H9 (cell line): ENCODE measurements around the gene MYL11. TPM values are rescaled to one million over a fixed set of nuclear protein-coding genes. Genes with fewer than 3 reads are reported as not detected.

Experiments used
- DNase-seq: peaks from one replicate; pipeline ENCODE4 v3.0.0-alpha.2; 2017
- H2AFZ ChIP-seq: one replicate; pipeline ENCODE4 v1.6.1; 2013; ENCODE audit warnings: mild to moderate bottlenecking, low read length, control low read depth, moderate library complexity
- H2AK5ac ChIP-seq: 2 replicates; pipeline ENCODE4 v1.6.1; 2013; ENCODE audit warnings: low read length, control low read depth, mixed read lengths; ENCODE audit not compliant: insufficient read length
- H2BK120ac ChIP-seq: one replicate; pipeline ENCODE4 v1.6.1; 2013; ENCODE audit warnings: low read depth, mild to moderate bottlenecking, low read length, control low read depth, inconsistent platforms; ENCODE audit not compliant: poor library complexity, severe bottlenecking
- H2BK12ac ChIP-seq: 2 replicates; pipeline ENCODE4 v1.6.1; 2013; ENCODE audit warnings: low read length, control low read depth, mixed read lengths, low read depth; ENCODE audit not compliant: insufficient read length
- H2BK15ac ChIP-seq: 2 replicates; pipeline ENCODE4 v1.6.1; 2013; ENCODE audit warnings: low read depth, low read length, control low read depth
- H2BK20ac ChIP-seq: one replicate; pipeline ENCODE4 v1.6.1; 2013; ENCODE audit warnings: low read depth, mild to moderate bottlenecking, low read length, control low read depth, inconsistent platforms; ENCODE audit not compliant: poor library complexity, severe bottlenecking
- H2BK5ac ChIP-seq: 2 replicates; pipeline ENCODE4 v1.6.1; 2013; ENCODE audit warnings: low read length, control low read depth, mixed read lengths; ENCODE audit not compliant: insufficient read length
- H3K14ac ChIP-seq: 2 replicates; pipeline ENCODE4 v1.6.1; 2013; ENCODE audit warnings: low read length, control low read depth; ENCODE audit not compliant: insufficient read depth
- H3K18ac ChIP-seq: 2 replicates; pipeline ENCODE4 v1.6.1; 2013; ENCODE audit warnings: low read depth, mild to moderate bottlenecking, mixed read lengths, low read length, control low read depth; ENCODE audit not compliant: insufficient read length
- H3K23ac ChIP-seq: 2 replicates; pipeline ENCODE4 v1.6.1; 2013; ENCODE audit warnings: low read length, control low read depth, mixed read lengths, low read depth; ENCODE audit not compliant: insufficient read length
- H3K23me2 ChIP-seq: 2 replicates; pipeline ENCODE4 v1.6.1; 2013; ENCODE audit warnings: low read depth, mild to moderate bottlenecking, mixed read lengths, low read length, control low read depth; ENCODE audit not compliant: insufficient read length, poor library complexity, severe bottlenecking
- H3K27ac ChIP-seq: 2 replicates; pipeline ENCODE4 v1.5.1; 2013; ENCODE audit warnings: low read length, control low read depth, mixed read lengths, low read depth; ENCODE audit not compliant: insufficient read length
- H3K27me3 ChIP-seq: 2 replicates; pipeline ENCODE4 v1.6.1; 2013; ENCODE audit warnings: low read length, control low read depth, inconsistent platforms; ENCODE audit not compliant: insufficient read depth
- H3K4ac ChIP-seq: 2 replicates; pipeline ENCODE4 v1.6.1; 2013; ENCODE audit warnings: low read depth, mild to moderate bottlenecking, control low read depth, inconsistent platforms, low read length, moderate library complexity
- H3K4me1 ChIP-seq: 2 replicates; pipeline ENCODE4 v1.6.1; 2013; ENCODE audit warnings: low read length, control low read depth, inconsistent platforms; ENCODE audit not compliant: insufficient read depth
- H3K4me2 ChIP-seq: 2 replicates; pipeline ENCODE4 v1.6.1; 2013; ENCODE audit warnings: low read length, control low read depth, mixed read lengths; ENCODE audit not compliant: insufficient read length, insufficient read depth
- H3K56ac ChIP-seq: 2 replicates; pipeline ENCODE4 v1.6.1; 2013; ENCODE audit warnings: low read depth, mild to moderate bottlenecking, mixed read lengths, low read length, control low read depth; ENCODE audit not compliant: insufficient read length
- H3K79me1 ChIP-seq: 2 replicates; pipeline ENCODE4 v1.6.1; 2013; ENCODE audit warnings: low read depth, mild to moderate bottlenecking, moderate library complexity, low read length, control low read depth, inconsistent platforms; ENCODE audit not compliant: insufficient read depth, poor library complexity, severe bottlenecking
- H3K79me2 ChIP-seq: 2 replicates; pipeline ENCODE4 v1.6.1; 2013; ENCODE audit warnings: low read length, control low read depth, inconsistent platforms; ENCODE audit not compliant: insufficient read depth
- H3K9ac ChIP-seq: 2 replicates; pipeline ENCODE4 v1.6.1; 2013; ENCODE audit warnings: low read length, control low read depth, mixed read lengths; ENCODE audit not compliant: insufficient read length; ENCODE audit errors: extremely low read depth
- H3K9me3 ChIP-seq: one replicate; pipeline ENCODE4 v1.6.1; 2013; ENCODE audit warnings: low read depth, low read length, inconsistent platforms; ENCODE audit not compliant: control insufficient read depth
- H3T11ph ChIP-seq: one replicate; pipeline ENCODE4 v1.6.1; 2013; ENCODE audit warnings: mild to moderate bottlenecking, low read length, control low read depth, inconsistent platforms
- H4K20me1 ChIP-seq: one replicate; pipeline ENCODE4 v1.6.1; 2013; ENCODE audit not compliant: control insufficient read depth, insufficient read length, insufficient read depth
- H4K5ac ChIP-seq: 2 replicates; pipeline ENCODE4 v1.6.1; 2013; ENCODE audit warnings: low read depth, mild to moderate bottlenecking, mixed read lengths, low read length, control low read depth; ENCODE audit not compliant: insufficient read length
- H4K8ac ChIP-seq: replicated peaks from 2 replicates; pipeline ENCODE4 v1.6.1; 2013; ENCODE audit warnings: low read length, control low read depth, mixed read lengths, low read depth; ENCODE audit not compliant: insufficient read length
- H4K91ac ChIP-seq: 2 replicates; pipeline ENCODE4 v1.6.1; 2013; ENCODE audit warnings: low read depth, mild to moderate bottlenecking, moderate library complexity, mixed read lengths, low read length, control low read depth; ENCODE audit not compliant: insufficient read length
- H3K27ac Mint-ChIP-seq, 3 experiments: 2 replicates in 2 of 3; 3 replicates in 1 of 3; pipeline ENCODE4 v1.8.0; 2020 to 2021; ENCODE audit warnings: mixed read lengths in 3 of 3, mild to moderate bottlenecking in 1 of 3, moderate library complexity in 1 of 3
- H3K27me3 Mint-ChIP-seq: 2 replicates; pipeline ENCODE4 v1.8.0; 2021; ENCODE audit warnings: low read depth, mild to moderate bottlenecking, moderate library complexity, mixed read lengths
- H3K36me3 Mint-ChIP-seq, 3 experiments: 2 replicates in 2 of 3; 3 replicates in 1 of 3; pipeline ENCODE4 v1.8.0; 2020 to 2021; ENCODE audit warnings: low read depth in 3 of 3, mixed read lengths in 3 of 3; ENCODE audit not compliant: insufficient read depth in 1 of 3
- H3K4me1 Mint-ChIP-seq, 2 experiments: 2 replicates each; pipeline ENCODE4 v1.8.0; 2020; ENCODE audit warnings: mixed read lengths in 2 of 2
- H3K4me3 Mint-ChIP-seq, 2 experiments: 2 replicates in 1 of 2; 3 replicates in 1 of 2; pipeline ENCODE4 v1.8.0; 2020 to 2021; ENCODE audit warnings: mild to moderate bottlenecking in 2 of 2, mixed read lengths in 2 of 2, moderate library complexity in 1 of 2
- H3K9me3 Mint-ChIP-seq, 2 experiments: 2 replicates in 1 of 2; 3 replicates in 1 of 2; pipeline ENCODE4 v1.8.0; 2020; ENCODE audit warnings: mild to moderate bottlenecking in 2 of 2, mixed read lengths in 2 of 2, moderate library complexity in 1 of 2
- CTCF ChIP-seq: fragments of 200-600 bp; sonication (generic); conservative IDR thresholded peaks from 3 replicates; pipeline ENCODE4 v1.8.0; 2021; ENCODE audit warnings: antibody characterized with exemption, mild to moderate bottlenecking
- WGBS: extraction: QIAGEN DNeasy Blood & Tissue Kit; methylation state at CpG from one replicate; pipeline ENCODE4 v1.1.7; 2013; ENCODE audit warnings: missing lambda C conversion rate, low lambda C conversion rate, mixed read lengths; ENCODE audit not compliant: insufficient read length; ENCODE audit errors: extremely low coverage; 5-methylcytosine and 5-hydroxymethylcytosine counted together
- total RNA-seq: library from RNA; stranded (reverse); gene quantifications from 2 replicates; pipeline ENCODE4 v1.2.1, GENCODE V29; 2021

Gene MYL11
- total RNA-seq, 1 experiment from 2014 or later: 0.70 TPM

- no peak overlapping the region for H3T11ph ChIP-seq
- H3K4me2 ChIP-seq: no peak overlapping the region
- Mint-ChIP-seq H3K27me3 (no peaks in the 10 kb centered on the region; the same call in 1 of the 2 replicates), H3K36me3 (peaks cover 2 to 4% (median 2%) of the 10 kb centered on the region in 3 experiments; a peak in 4 of 7 replicates), H3K4me3 (peak overlapping the region; percentile 87 to 95), H3K4me1 (peaks cover 20 to 35% of the 10 kb centered on the region in 2 experiments), H3K9me3 (peaks cover 0 to 2% of the 10 kb centered on the region in 2 experiments; a peak in 2 of 5 replicates), H3K27ac (no peak overlapping the region; a peak in 1 of 7 replicates)
- H2BK15ac ChIP-seq: no peak overlapping the region
- H2BK20ac ChIP-seq: no peak overlapping the region
- H3K27ac ChIP-seq: no peak overlapping the region
- H2BK12ac ChIP-seq: no peak overlapping the region
- no peaks in the 10 kb centered on the region for H3K79me2 ChIP-seq
- H4K91ac ChIP-seq: no peak overlapping the region
- no peak for TF ChIP-seq CTCF
- WGBS: no CpG with 5 or more reads among the region's 4 CpGs
- no peaks in the 10 kb centered on the region for H3K9me3 ChIP-seq
- H3K9ac ChIP-seq: no peak overlapping the region
- no peak overlapping the region for H3K18ac ChIP-seq
- H3K23ac ChIP-seq: no peak overlapping the region
- H2AK5ac ChIP-seq: no peak overlapping the region
- H3K4ac ChIP-seq: no peak overlapping the region
- no peak overlapping the region for H3K56ac ChIP-seq
- no peak overlapping the region for H3K14ac ChIP-seq
- no peak overlapping the region for H4K8ac ChIP-seq
- no peaks in the 10 kb centered on the region for H3K27me3 ChIP-seq
- H2AFZ ChIP-seq: no peak overlapping the region
- peaks cover 13% of the 10 kb centered on the region for H3K23me2 ChIP-seq
- no peak overlapping the region for H2BK120ac ChIP-seq
- H3K4me1 ChIP-seq: no peaks in the 10 kb centered on the region; the same call in 1 of the 2 replicates
- H3K79me1 ChIP-seq: no peaks in the 10 kb centered on the region
- no peak overlapping the region for H4K5ac ChIP-seq
- no peak overlapping the region for H2BK5ac ChIP-seq
- DNase-seq: no peak
- H4K20me1 ChIP-seq: no peaks in the 10 kb centered on the region
These were observed 5.6 kb downstream of the MYL11 start for GRCh38 chr16:30380072-30380802.
